ENCODE results near the gene PHF1. TPM values are rescaled to one million over a fixed set of nuclear protein-coding genes. Genes with fewer than 3 reads are reported as not detected.

Gene PHF1
- polyA plus RNA-seq, 1 donor from 2014 or later: 102 TPM

- H3K27ac ChIP-seq (ENCODE audit: low read length): no peak overlapping the region
- no peaks in the 10 kb centered on the region for H3K9me2 ChIP-seq (ENCODE audit: insufficient read depth, low read length)
- no peak overlapping the region for H2AFZ ChIP-seq (ENCODE audit: low read depth, low read length)
- no peaks in the 10 kb centered on the region for H3K9me3 ChIP-seq (ENCODE audit: low read length)
- H4K20me1 ChIP-seq (ENCODE audit: insufficient read depth): no peaks in the 10 kb centered on the region
- peaks cover 26% of the 10 kb centered on the region for H3K79me2 ChIP-seq (replicated peaks; ENCODE audit: insufficient read depth, low read length)
- H3K4me2 ChIP-seq (ENCODE audit: low read length): no peak overlapping the region
- H3K36me3 ChIP-seq (ENCODE audit: insufficient read depth, low read length): peaks cover 4% of the 10 kb centered on the region
- H3K9ac ChIP-seq (ENCODE audit: low read length): no peak overlapping the region
- TF ChIP-seq RAD21 (conservative IDR thresholded peaks at IDR 0.05) (no peak), POLR2AphosphoS5 (IDR thresholded peaks at IDR 0.05) (no peak), EZH2 (IDR thresholded peaks at IDR 0.05; ENCODE audit: borderline replicate concordance, insufficient read depth, low read length, poor library complexity, severe bottlenecking) (no peak), CTCF (IDR thresholded peaks at IDR 0.05; ENCODE audit: poor library complexity, severe bottlenecking) (no peak), SMC3 (conservative IDR thresholded peaks at IDR 0.05; ENCODE audit: poor library complexity) (no peak), EP300 (conservative IDR thresholded peaks at IDR 0.05; ENCODE audit: poor library complexity, severe bottlenecking) (no peak), REST (IDR thresholded peaks at IDR 0.05; ENCODE audit: borderline replicate concordance) (no peak), TAF1 (IDR thresholded peaks at IDR 0.05; ENCODE audit: low read depth) (no peak), MXI1 (conservative IDR thresholded peaks at IDR 0.05; ENCODE audit: poor library complexity, severe bottlenecking) (no peak)
- no peaks in the 10 kb centered on the region for H3K27me3 ChIP-seq (ENCODE audit: insufficient read depth, low read depth, low read length)
- peaks cover 1% of the 10 kb centered on the region for H3F3A ChIP-seq (ENCODE audit: insufficient read depth, low read length, poor library complexity, severe bottlenecking)
- H3K4me3 ChIP-seq (ENCODE audit: low read length): no peak overlapping the region
Measured at GRCh38 chr6:33412140-33413009, 1.6 kb downstream of the PHF1 start.

GRCh38 chr6:33413241-33414120 is 2.7 kb downstream of the PHF1 start:
- Histone ChIP-seq H4K20me1 (ENCODE audit: insufficient read depth) (no peaks in the 10 kb centered on the region), H3K4me3 (ENCODE audit: low read length) (no peak overlapping the region), H3K4me2 (ENCODE audit: low read length) (no peak overlapping the region), H3K9ac (ENCODE audit: low read length) (no peak overlapping the region), H3K79me2 (replicated peaks; ENCODE audit: insufficient read depth, low read length) (peaks cover 26% of the 10 kb centered on the region), H3K36me3 (ENCODE audit: insufficient read depth, low read length) (peaks cover 4% of the 10 kb centered on the region), H3K27me3 (ENCODE audit: insufficient read depth, low read depth, low read length) (no peaks in the 10 kb centered on the region), H3K9me3 (ENCODE audit: low read length) (no peaks in the 10 kb centered on the region), H3K9me2 (ENCODE audit: insufficient read depth, low read length) (no peaks in the 10 kb centered on the region), H2AFZ (ENCODE audit: low read depth, low read length) (no peak overlapping the region), H3F3A (ENCODE audit: insufficient read depth, low read length, poor library complexity, severe bottlenecking) (peaks cover 5% of the 10 kb centered on the region), H3K27ac (ENCODE audit: low read length) (no peak overlapping the region)
- no peak for TF ChIP-seq SMC3 (conservative IDR thresholded peaks at IDR 0.05; ENCODE audit: poor library complexity)
- TF ChIP-seq REST (IDR thresholded peaks at IDR 0.05; ENCODE audit: borderline replicate concordance): no peak
- no peak for TF ChIP-seq RAD21 (conservative IDR thresholded peaks at IDR 0.05)
- no peak for TF ChIP-seq POLR2AphosphoS5 (IDR thresholded peaks at IDR 0.05)
- TF ChIP-seq TAF1 (IDR thresholded peaks at IDR 0.05; ENCODE audit: low read depth): no peak
- TF ChIP-seq MXI1 (conservative IDR thresholded peaks at IDR 0.05; ENCODE audit: poor library complexity, severe bottlenecking): no peak
- no peak for TF ChIP-seq CTCF (IDR thresholded peaks at IDR 0.05; ENCODE audit: poor library complexity, severe bottlenecking)
- TF ChIP-seq EZH2 (IDR thresholded peaks at IDR 0.05; ENCODE audit: borderline replicate concordance, insufficient read depth, low read length, poor library complexity, severe bottlenecking): no peak
- TF ChIP-seq EP300 (conservative IDR thresholded peaks at IDR 0.05; ENCODE audit: poor library complexity, severe bottlenecking): no peak
